ENCODE data around the gene RXRB. TPM values are rescaled to one million over a fixed set of nuclear protein-coding genes. Genes with fewer than 3 reads are reported as not detected.

The RXRB gene
- total RNA-seq, 2 experiments from 2014 or later: 36.0 to 38.9 TPM

DNA sequence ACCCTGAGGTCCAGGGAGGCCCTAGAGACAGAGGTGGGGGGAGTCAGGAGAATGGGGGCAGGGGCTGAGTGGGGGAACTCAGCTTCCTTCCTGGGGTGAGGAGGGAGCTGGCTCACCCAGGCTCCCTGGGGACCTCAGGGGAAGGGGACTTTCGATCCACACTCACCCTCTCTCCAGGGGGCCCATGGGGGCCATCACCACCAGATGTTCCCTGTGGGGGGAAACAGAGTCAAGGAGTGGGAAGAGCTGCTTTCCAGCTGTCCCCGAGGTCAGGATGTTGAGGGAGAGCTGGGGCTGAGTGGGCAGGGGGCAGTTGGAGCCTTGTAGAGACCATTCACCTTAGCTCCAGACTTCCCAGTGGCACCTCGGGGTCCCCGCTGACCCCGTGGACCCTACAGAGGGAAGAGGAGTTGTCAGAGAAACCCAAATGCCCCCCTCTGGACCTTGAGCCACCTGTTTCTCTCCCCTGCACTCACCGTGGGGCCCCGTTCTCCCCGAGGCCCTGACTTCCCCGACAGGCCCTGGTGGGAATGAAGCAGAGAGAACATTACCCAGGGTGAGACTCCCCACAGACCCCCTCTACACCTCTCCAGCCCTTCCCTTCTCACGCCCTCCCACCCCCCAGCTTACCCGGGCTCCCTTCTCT is 26.8 kb downstream of the RXRB start:
- no peaks in the 10 kb centered on the region for H3K9me3 Mint-ChIP-seq (ENCODE audit: low read depth)
- no peak overlapping the region for H3K4me3 Mint-ChIP-seq
- no peak overlapping the region for H3K27ac Mint-ChIP-seq
- CTCF ChIA-PET: interaction anchor here (1.0 to 2.6 kb wide), 4 partner anchors 10 to 75 kb away, joined by 3 to 11 read pairs (median 6); no protein-coding TSS in a partner anchor
- no peaks in the 10 kb centered on the region for H3K4me1 Mint-ChIP-seq
- DNase-seq (no peak), ATAC-seq (no peak)
- no peaks in the 10 kb centered on the region for H3K36me3 Mint-ChIP-seq
- no peaks in the 10 kb centered on the region for H3K27me3 Mint-ChIP-seq

DNA sequence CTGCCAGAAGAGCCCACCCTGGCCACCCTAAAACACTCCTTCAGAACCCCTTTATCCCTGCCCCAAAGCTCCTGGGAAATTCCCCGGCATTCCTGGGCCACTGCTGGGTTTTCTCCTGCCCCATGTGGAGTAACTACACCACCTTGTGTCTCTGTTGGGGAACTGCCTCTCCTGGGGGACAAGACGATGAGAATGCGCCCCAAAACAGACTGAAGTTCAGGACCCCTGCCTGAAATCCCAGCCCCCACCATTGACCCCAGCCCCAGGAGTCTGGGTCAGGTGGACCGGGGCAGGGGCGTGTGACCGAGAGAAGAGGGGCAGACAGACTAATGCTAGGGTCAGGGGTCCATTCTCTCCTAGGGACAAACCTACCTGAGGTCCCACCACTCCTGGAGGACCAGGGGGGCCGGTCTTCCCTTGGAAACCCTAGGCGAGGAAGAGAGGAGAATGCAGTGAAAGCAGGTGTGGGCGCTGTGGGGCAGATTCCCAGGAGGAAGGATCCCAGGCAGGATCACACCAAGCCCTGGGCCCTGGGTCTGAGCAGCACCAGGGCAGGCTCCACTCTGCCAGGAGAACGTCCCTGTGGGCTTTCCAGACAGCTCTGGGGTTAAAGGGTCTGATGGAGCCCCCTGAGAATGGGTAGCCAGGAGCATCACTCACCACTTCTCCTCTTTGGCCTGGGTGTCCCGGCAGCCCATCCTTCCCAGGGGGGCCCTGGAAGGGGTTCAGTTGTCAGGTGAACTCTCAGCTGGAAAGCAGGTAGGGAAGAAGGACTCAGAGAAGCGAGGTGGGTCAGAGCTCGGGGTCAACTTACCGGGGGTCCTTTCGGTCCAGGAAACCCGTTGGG is 27.6 kb downstream of the RXRB start:
- no peak for DNase-seq
- Mint-ChIP-seq H3K27ac (no peak overlapping the region), H3K27me3 (no peaks in the 10 kb centered on the region), H3K4me3 (no peak overlapping the region), H3K9me3 (ENCODE audit: low read depth) (no peaks in the 10 kb centered on the region), H3K36me3 (no peaks in the 10 kb centered on the region), H3K4me1 (no peaks in the 10 kb centered on the region)
- CTCF ChIA-PET: interaction anchor here (0.9 to 2.6 kb wide), 5 partner anchors 10 to 76 kb away, joined by 3 to 11 read pairs (median 4); no protein-coding TSS in a partner anchor
- ATAC-seq: no peak

DNA sequence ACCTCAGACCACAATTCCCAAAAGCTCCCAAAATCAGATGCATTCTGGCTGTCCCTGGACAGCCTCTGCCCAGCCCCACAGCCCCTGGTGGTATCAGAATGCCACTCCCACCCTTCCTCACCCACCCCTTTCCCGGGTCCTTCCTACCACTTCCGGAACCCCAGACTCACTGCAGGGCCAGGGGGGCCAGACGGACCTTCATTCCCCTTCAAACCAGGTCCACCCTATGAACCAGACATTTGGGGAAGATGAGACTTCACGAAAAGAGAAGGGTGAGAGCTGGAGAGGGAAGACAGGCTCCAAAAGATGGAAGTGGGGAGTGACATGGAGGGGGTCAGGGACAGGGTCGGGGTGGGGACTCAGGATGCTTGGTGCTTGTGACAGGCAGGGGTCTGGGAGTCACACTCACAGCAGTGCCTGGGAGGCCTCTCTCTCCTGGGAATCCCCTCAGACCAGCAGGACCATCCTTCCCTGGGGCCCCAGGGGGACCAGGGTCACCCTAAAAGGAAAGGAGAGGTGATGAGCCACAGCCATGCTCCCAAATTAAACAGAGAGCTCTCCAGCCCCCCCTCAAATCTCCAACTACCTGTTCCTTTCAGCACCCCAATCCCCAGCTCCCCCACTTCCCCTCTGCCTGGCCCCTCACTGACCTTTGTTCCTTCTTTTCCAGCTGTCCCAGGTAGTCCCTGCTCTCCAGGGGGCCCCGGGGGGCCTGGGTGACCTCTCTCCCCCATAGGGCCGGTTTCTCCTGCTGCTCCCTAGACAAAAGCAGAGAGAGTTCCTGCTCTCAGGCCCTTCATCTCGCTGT is 28.4 kb downstream of the RXRB start:
- Mint-ChIP-seq H3K36me3 (no peaks in the 10 kb centered on the region), H3K27ac (no peak overlapping the region), H3K27me3 (no peaks in the 10 kb centered on the region), H3K9me3 (ENCODE audit: low read depth) (no peaks in the 10 kb centered on the region), H3K4me3 (no peak overlapping the region), H3K4me1 (no peaks in the 10 kb centered on the region)
- no peak for DNase-seq
- CTCF ChIA-PET: interaction anchor here (0.9 to 1.0 kb wide), 2 partner anchors 10 to 26 kb away, joined by 3 to 4 read pairs; no protein-coding TSS in a partner anchor
- ATAC-seq: no peak

DNA sequence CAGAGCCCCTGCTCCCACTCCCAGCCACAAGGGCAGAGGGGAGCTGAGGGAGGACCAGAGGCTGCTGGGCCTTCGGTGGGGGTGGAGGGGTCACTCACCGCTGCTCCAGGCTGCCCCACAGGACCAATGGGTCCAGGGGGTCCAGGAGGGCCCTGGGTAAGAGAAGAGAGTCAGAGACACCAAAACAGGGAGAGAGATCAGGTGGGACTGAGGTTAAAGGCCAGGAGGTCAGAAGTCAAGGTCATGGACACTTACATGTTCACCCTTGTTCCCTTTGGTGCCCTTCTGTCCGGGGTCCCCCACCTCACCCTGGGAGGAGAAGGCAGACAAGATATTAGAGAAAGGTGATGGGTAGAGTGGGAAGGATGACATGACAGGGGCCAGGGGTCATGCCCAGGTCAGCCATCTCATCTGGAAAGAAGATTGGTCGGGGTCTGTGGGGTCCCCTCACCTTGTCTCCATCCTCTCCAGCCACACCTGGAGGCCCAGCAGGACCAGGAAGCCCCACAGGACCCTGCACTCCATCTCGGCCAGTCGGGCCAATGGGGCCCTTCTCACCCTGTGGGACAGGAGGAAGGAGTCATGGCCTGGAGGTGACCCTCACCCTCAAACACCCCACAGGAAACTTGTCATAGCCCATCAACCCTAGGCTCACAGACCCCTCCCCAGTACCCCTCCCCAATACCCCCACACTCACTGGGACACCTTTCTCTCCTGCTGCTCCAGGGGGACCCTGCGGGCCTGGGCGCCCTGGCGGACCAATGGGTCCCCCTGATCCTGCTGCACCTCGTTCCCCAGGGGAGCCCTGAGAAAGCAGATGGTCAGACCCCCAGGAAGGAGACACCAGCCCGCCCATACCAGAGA is 29.2 kb downstream of the RXRB start:
- no peak for DNase-seq
- Mint-ChIP-seq H3K4me3 (no peak overlapping the region), H3K27ac (no peak overlapping the region), H3K4me1 (no peaks in the 10 kb centered on the region), H3K9me3 (ENCODE audit: low read depth) (no peaks in the 10 kb centered on the region), H3K36me3 (no peaks in the 10 kb centered on the region), H3K27me3 (no peaks in the 10 kb centered on the region)
- CTCF ChIA-PET: no interaction called here
- ATAC-seq: no peak

- H3K4me1 Mint-ChIP-seq: no peaks in the 10 kb centered on the region
- H3K27ac Mint-ChIP-seq: no peak overlapping the region
- ATAC-seq (no peak), DNase-seq (no peak)
- no peaks in the 10 kb centered on the region for H3K36me3 Mint-ChIP-seq
- no peaks in the 10 kb centered on the region for H3K9me3 Mint-ChIP-seq (ENCODE audit: low read depth)
- H3K27me3 Mint-ChIP-seq: no peaks in the 10 kb centered on the region
- CTCF ChIA-PET: no interaction called here
- H3K4me3 Mint-ChIP-seq: no peak overlapping the region
These were observed 30.1 kb downstream of the RXRB start for GRCh38 chr6:33170176-33171015.

GRCh38 chr6:33169291-33170175 is 30.9 kb downstream of the RXRB start:
- Mint-ChIP-seq H3K4me3 (no peak overlapping the region), H3K36me3 (no peaks in the 10 kb centered on the region), H3K4me1 (no peaks in the 10 kb centered on the region), H3K9me3 (ENCODE audit: low read depth) (no peaks in the 10 kb centered on the region), H3K27ac (no peak overlapping the region), H3K27me3 (no peaks in the 10 kb centered on the region)
- DNase-seq: no peak
- CTCF ChIA-PET: no interaction called here
- ATAC-seq: no peak

DNA sequence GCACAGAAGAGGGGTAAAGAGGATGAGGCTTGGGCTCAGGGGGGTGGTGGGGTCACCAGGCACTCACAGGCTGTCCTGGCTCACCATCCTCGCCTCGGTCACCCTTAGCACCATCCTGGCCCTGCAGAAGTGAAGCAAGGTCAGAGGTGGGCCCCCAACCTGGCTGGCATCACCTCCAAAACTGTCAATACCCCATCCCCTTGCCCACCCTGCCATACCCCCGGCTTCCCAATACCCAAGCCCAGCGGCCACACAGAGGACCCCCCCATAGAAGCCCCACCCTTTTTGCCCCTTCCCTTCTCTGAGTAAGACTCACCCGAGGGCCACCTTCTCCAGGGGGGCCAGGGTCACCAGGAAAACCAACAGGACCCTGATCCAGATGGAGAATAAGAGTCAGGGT is 31.8 kb downstream of the RXRB start:
- Mint-ChIP-seq H3K36me3 (no peaks in the 10 kb centered on the region), H3K27ac (no peak overlapping the region), H3K9me3 (ENCODE audit: low read depth) (no peaks in the 10 kb centered on the region), H3K27me3 (no peaks in the 10 kb centered on the region), H3K4me1 (no peaks in the 10 kb centered on the region), H3K4me3 (no peak overlapping the region)
- DNase-seq (no peak), ATAC-seq (no peak)
- CTCF ChIA-PET: interaction anchor here (0.9 kb wide), 1 partner anchor 75 kb away, joined by 3 read pairs; no protein-coding TSS in a partner anchor

DNA sequence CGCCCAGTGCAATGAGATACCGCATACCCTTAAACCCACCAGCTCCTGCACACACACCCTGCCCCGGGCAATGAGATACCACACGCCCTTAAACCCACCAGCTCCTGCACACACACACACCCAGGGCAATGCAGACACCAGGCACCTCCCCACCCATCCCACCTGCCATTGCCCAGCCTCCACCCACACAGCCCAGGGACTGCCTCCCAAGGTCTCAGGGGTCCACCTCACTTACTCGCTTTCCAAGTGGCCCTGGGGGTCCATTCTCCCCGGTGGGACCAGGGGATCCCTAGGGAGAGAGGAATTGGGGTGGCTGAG is 32.2 kb downstream of the RXRB start:
- Mint-ChIP-seq H3K36me3 (no peaks in the 10 kb centered on the region), H3K4me1 (no peaks in the 10 kb centered on the region), H3K27me3 (no peaks in the 10 kb centered on the region), H3K4me3 (no peak overlapping the region), H3K9me3 (ENCODE audit: low read depth) (no peaks in the 10 kb centered on the region), H3K27ac (no peak overlapping the region)
- CTCF ChIA-PET: interaction anchor here (0.9 kb wide), 1 partner anchor 76 kb away, joined by 3 read pairs; no protein-coding TSS in a partner anchor
- no peak for DNase-seq
- no peak for ATAC-seq

- CTCF ChIA-PET: interaction anchor here (0.9 kb wide), 1 partner anchor 76 kb away, joined by 3 read pairs; no protein-coding TSS in a partner anchor
- H3K9me3 Mint-ChIP-seq (ENCODE audit: low read depth): no peaks in the 10 kb centered on the region
- no peak overlapping the region for H3K4me3 Mint-ChIP-seq
These were observed 32.8 kb downstream of the RXRB start for GRCh38 chr6:33167374-33168283.

GRCh38 chr6:33166811-33167210 is 33.7 kb downstream of the RXRB start:
- H3K27me3 Mint-ChIP-seq: no peaks in the 10 kb centered on the region
- ATAC-seq (no peak), DNase-seq (no peak)
- H3K36me3 Mint-ChIP-seq: no peaks in the 10 kb centered on the region
- no peaks in the 10 kb centered on the region for H3K9me3 Mint-ChIP-seq (ENCODE audit: low read depth)
- no peak overlapping the region for H3K27ac Mint-ChIP-seq
- CTCF ChIA-PET: no interaction called here
- H3K4me1 Mint-ChIP-seq: peaks cover 3% of the 10 kb centered on the region
- H3K4me3 Mint-ChIP-seq: no peak overlapping the region

More at GRCh38 chr6:33167374-33168283, 32.8 kb downstream of the RXRB start:
- no peaks in the 10 kb centered on the region for H3K4me1 Mint-ChIP-seq
- ATAC-seq (no peak), DNase-seq (no peak)
- no peaks in the 10 kb centered on the region for H3K27me3 Mint-ChIP-seq
- H3K27ac Mint-ChIP-seq: no peak overlapping the region
- no peaks in the 10 kb centered on the region for H3K36me3 Mint-ChIP-seq

DNA sequence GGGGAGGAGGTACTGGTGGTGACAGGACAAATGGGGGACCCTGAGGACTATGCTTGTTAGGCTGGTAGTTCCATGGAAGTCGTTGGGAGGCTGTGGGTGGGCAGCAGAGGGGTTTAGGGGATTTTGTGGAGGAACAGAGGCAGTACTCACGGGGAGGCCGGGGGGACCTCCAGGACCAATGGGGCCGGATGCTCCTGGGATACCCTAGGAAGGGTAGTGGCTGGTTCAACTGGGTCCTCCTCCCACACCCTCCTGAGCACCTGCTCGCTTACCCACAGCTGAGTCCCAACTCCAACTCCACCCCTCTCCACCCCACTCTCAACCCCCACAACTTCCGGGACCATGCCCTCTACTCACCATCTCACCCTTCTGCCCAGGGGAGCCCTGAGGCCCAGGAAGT is 34.1 kb downstream of the RXRB start:
- H3K27me3 Mint-ChIP-seq: no peaks in the 10 kb centered on the region
- ATAC-seq (no peak), DNase-seq (no peak)
- no peaks in the 10 kb centered on the region for H3K36me3 Mint-ChIP-seq
- H3K9me3 Mint-ChIP-seq (ENCODE audit: low read depth): no peaks in the 10 kb centered on the region
- peaks cover 8% of the 10 kb centered on the region for H3K4me1 Mint-ChIP-seq
- no peak overlapping the region for H3K27ac Mint-ChIP-seq
- H3K4me3 Mint-ChIP-seq: no peak overlapping the region
- CTCF ChIA-PET: no interaction called here

All from activated CD8-positive, alpha-beta memory T cell treated with anti-CD3 and anti-CD28 coated beads, Interleukin-2, amount 10 ng/mL, durations not matched to agents 7 days and 5 days (primary cell).